Mesenteric fat pad (tissue), 1 donor: ENCODE results near the gene MS4A18. TPM values are rescaled to one million over a fixed set of nuclear protein-coding genes. Genes with fewer than 3 reads are reported as not detected.
"Not testable (repeated sequence)": the region's sequence is repeated elsewhere in the genome, so short reads cannot be mapped to it uniquely, and the experiment has no call there.

ENCODE experiments used
- DNase-seq: peaks from one replicate; pipeline ENCODE4 v3.0.0-alpha.2; 2020; ENCODE audit warnings: low spot score
- total RNA-seq: library from RNA; stranded (reverse); fragmentation: NEBNext Ultra II Directional; extraction: Animal tissue kit (Norgen Biotek cat#: 25700); gene quantifications from one replicate; pipeline ENCODE4 v1.2.1, GENCODE V29; 2021
- donor health status: DM: yes; HTN: yes; CAD: no.

MS4A18 gene
- total RNA-seq, 1 donor from 2014 or later: not detected

GRCh38 chr11:60734279-60734678 lies 9.8 kb downstream of the MS4A18 start:
- DNase-seq: no peak

GRCh38 chr11:60739114-60739513 lies 14.6 kb downstream of the MS4A18 start:
- DNase-seq: no peak

GRCh38 chr11:60740573-60740972 lies 16.1 kb downstream of the MS4A18 start:
- no peak for DNase-seq

- DNase-seq: no peak
These were observed 16.9 kb downstream of the MS4A18 start for GRCh38 chr11:60741421-60741820.

GRCh38 chr11:60743058-60743457 lies 18.5 kb downstream of the MS4A18 start:
- DNase-seq: no peak

GRCh38 chr11:60744114-60744513 lies 19.6 kb downstream of the MS4A18 start:
- no peak for DNase-seq

GRCh38 chr11:60747359-60747873 lies 22.9 kb downstream of the MS4A18 start:
- DNase-seq: no peak

GRCh38 chr11:60748225-60748624 lies 23.7 kb downstream of the MS4A18 start:
- DNase-seq: no peak

- no peak for DNase-seq
These were observed 24.3 kb downstream of the MS4A18 start for GRCh38 chr11:60748821-60749220.

GRCh38 chr11:60750911-60751310 lies 26.4 kb downstream of the MS4A18 start:
- peak; percentile 51 for DNase-seq

- peak; percentile 57 for DNase-seq
These were observed 28.8 kb downstream of the MS4A18 start for GRCh38 chr11:60753309-60753708.

GRCh38 chr11:60754887-60755286 lies 30.4 kb downstream of the MS4A18 start:
- peak; percentile 12 for DNase-seq

- DNase-seq: peak; percentile 24
These were observed 31.9 kb downstream of the MS4A18 start, which contains the start of gene MS4A15 for GRCh38 chr11:60756307-60757032. MS4A15 (plus strand) TSS chr11:60756867; CDS start chr11:60763734, 6,867 bp downstream.

- DNase-seq: peak; percentile 60
These were observed 32.8 kb downstream of the MS4A18 start for GRCh38 chr11:60757231-60757800.

- not testable (repeated sequence) for DNase-seq
These were observed 34.2 kb downstream of the MS4A18 start for GRCh38 chr11:60758671-60759070.

- peak; percentile 57 for DNase-seq
These were observed 35.1 kb downstream of the MS4A18 start for GRCh38 chr11:60759438-60760225.

GRCh38 chr11:60761436-60762190 lies 37.1 kb downstream of the MS4A18 start:
- DNase-seq: no peak

- DNase-seq: no peak
These were observed 38.6 kb downstream of the MS4A18 start for GRCh38 chr11:60762851-60763691.

- peak; percentile 49 for DNase-seq
These were observed 39.3 kb downstream of the MS4A18 start for GRCh38 chr11:60763692-60764369.

GRCh38 chr11:60764879-60765278 lies 40.4 kb downstream of the MS4A18 start:
- DNase-seq: no peak
